GM10248 (cell line): ENCODE data around the gene CILP2.

ENCODE experiments used
- CTCF ChIA-PET: fragments of 300-600 bp; sonication (Branson Sonifier 250); formaldehyde crosslinking; extraction: SDS; loops from one replicate; lab custom pipeline; 2021; ENCODE audit warnings: antibody characterized with exemption; lab: Yijun Ruan, JAX
- POLR2A ChIA-PET: fragments of 350-650 bp; sonication (Branson Sonifier 250); formaldehyde crosslinking; extraction: SDS; loops from one replicate; lab custom pipeline; 2020; ENCODE audit warnings: antibody characterized with exemption; lab: Yijun Ruan, JAX
- DNase-seq: peaks from one replicate; pipeline ENCODE4 v3.0.0; 2012; ENCODE audit errors: extremely low spot score
- TF ChIP-seq, protein P1 (sequence below): IDR thresholded peaks from 2 replicates; pipeline ENCODE4 v1.5.1; 2012; ENCODE audit warnings: mild to moderate bottlenecking, low read depth; ENCODE audit errors: extremely low read depth, missing control alignments, control extremely low read depth

Gene CILP2

DNA sequence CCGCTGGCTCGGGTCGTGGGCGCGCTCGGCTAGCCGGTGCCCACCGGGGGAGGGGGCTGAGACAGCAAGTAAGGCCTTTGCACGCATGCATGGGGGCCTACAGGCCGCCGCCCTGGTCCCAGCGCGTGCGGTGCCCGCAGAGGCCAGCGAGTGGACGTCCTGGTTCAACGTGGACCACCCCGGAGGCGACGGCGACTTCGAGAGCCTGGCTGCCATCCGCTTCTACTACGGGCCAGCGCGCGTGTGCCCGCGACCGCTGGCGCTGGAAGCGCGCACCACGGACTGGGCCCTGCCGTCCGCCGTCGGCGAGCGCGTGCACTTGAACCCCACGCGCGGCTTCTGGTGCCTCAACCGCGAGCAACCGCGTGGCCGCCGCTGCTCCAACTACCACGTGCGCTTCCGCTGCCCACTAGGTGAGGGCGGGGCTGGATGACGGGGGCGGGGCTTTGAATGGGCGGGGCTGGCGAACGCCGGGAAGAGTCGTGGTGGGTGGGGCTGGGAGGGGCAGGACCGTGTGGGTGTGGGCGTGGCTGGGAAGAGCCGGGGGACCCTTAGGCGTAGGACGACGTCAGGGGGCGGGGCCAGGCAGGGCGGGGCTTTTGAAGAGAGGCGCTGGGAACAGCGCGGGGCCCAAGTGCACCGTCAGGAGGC lies 2.1 kb downstream of the CILP2 start:
- DNase-seq = peak; percentile 83
- ChIA-PET POLR2A (no interaction called here), CTCF (interaction anchor here (1.3 to 14.9 kb wide), 3 partner anchors 8 to 11 kb away, joined by 3 to 251 read pairs (median 18); no protein-coding TSS in a partner anchor)
- TF ChIP-seq, protein P1, sequence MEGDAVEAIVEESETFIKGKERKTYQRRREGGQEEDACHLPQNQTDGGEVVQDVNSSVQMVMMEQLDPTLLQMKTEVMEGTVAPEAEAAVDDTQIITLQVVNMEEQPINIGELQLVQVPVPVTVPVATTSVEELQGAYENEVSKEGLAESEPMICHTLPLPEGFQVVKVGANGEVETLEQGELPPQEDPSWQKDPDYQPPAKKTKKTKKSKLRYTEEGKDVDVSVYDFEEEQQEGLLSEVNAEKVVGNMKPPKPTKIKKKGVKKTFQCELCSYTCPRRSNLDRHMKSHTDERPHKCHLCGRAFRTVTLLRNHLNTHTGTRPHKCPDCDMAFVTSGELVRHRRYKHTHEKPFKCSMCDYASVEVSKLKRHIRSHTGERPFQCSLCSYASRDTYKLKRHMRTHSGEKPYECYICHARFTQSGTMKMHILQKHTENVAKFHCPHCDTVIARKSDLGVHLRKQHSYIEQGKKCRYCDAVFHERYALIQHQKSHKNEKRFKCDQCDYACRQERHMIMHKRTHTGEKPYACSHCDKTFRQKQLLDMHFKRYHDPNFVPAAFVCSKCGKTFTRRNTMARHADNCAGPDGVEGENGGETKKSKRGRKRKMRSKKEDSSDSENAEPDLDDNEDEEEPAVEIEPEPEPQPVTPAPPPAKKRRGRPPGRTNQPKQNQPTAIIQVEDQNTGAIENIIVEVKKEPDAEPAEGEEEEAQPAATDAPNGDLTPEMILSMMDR = no peak

DNA sequence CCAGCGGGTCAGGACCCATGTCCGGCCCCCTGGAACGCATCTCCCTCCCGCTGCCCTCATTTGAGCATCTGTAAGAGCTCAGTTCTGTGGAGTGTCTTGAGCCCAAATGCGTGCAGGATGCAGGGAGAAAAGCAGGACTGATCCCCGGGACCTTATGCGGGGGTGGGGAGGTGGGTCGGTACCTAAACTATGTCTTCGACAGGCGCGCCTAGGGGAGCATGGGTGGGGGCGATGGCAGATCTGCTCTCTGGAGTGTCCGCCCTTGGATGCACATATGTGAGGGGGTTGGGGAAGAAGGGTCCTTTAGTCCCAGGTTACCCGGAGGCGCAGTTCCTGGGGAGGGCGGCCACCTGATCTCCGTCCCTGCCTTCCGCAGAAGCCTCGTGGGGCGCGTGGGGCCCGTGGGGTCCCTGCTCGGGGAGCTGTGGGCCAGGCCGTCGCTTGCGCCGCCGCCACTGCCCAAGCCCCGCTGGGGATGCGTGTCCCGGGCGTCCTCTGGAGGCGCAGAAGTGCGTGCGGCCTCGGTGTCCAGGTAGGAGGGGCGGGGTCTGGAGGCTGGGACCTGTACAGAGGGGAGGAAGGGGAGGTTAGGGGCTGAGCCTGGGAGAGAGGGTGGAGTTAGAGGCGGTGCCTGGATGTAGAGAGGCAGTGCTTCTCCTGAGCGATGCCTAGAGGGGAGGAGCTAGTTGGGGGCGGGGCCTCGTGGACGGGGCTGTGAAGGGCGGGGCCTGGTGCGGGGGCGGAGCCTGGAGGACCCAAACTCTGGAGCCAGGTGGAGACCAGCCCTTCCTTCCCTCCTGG lies 2.9 kb downstream of the CILP2 start:
- POLR2A ChIA-PET = interaction anchor here (0.6 kb wide), 1 partner anchor 176 kb away, joined by 5 read pairs; no protein-coding TSS in a partner anchor
- peak; percentile 88 for DNase-seq
- TF ChIP-seq, protein P1 = no peak
- CTCF ChIA-PET = interaction anchor here (1.3 to 14.9 kb wide), 3 partner anchors 9 to 12 kb away, joined by 3 to 251 read pairs (median 18); no protein-coding TSS in a partner anchor

DNA sequence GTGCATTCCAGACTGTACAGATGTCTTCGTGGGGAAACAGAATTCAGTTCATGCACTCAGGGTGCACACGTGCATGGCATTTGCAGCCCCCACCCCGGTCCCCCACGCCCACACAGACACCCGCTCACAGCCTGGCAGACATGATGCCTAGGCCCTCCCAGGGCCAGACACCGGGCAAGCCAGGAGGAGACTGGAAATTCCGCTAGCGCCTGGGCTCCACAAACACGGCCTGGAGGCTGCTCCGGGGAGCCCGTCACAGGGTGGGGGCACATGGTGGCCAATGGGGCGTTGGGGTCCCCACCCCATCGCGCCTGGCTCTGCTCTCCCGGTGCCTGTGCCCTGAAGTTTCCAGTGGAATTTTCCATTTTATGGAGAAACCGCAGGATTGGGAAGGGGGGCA lies 3.6 kb downstream of the CILP2 start:
- ChIA-PET CTCF (interaction anchor here (1.3 to 14.9 kb wide), 3 partner anchors 9 to 12 kb away, joined by 3 to 251 read pairs (median 18); no protein-coding TSS in a partner anchor), POLR2A (no interaction called here)
- DNase-seq = no peak
- TF ChIP-seq, protein P1 = no peak

DNA sequence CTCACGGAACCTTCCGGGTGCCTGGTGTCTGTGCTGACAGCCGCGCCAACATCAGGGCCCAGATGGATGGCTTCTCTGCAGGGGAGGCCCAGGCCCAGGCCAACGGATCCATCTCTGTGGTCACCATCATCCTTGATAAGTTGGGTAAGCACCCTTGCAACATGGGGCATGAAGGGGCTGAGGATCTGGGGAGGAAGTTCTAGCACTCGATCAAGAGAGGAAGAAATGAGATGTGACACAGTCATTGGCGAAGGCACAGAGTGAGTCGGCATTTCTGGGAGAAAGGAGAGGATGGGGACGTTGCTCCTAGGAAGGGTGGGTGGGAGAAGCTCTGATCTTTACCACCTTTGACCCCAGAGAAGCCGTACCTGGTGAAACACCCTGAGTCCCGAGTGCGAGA lies 4.4 kb downstream of the CILP2 start:
- ChIA-PET POLR2A (no interaction called here), CTCF (interaction anchor here (2.3 to 16.5 kb wide), 2 partner anchors 8 to 10 kb away, joined by 11 to 251 read pairs; partner anchors contain the start of genes CILP2 and YJEFN3)
- DNase-seq = no peak
- TF ChIP-seq, protein P1 = no peak

DNA sequence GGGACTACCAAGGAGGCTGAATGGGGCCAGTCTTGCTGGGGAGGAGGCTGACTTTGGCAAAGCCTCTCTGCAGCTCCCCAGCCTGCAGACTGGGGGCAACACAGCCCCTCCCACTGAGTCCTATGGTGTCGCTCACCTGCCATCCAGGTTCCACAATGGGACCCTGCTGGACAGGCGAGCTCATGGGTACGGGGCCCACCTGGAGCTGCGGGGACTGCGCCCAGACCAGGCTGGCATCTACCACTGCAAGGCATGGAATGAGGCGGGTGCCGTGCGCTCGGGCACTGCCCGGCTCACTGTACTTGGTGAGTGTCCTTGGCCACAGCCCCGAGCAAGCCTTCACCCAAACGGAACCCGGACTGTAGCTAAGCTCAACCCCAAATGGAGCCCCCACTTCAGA lies 5.0 kb downstream of the CILP2 start:
- POLR2A ChIA-PET = no interaction called here
- TF ChIP-seq, protein P1 = no peak
- no peak for DNase-seq
- CTCF ChIA-PET = interaction anchor here (1.8 to 16.5 kb wide), 3 partner anchors 9 to 11 kb away, joined by 8 to 251 read pairs (median 11); partner anchors contain the start of genes CILP2 and YJEFN3

DNA sequence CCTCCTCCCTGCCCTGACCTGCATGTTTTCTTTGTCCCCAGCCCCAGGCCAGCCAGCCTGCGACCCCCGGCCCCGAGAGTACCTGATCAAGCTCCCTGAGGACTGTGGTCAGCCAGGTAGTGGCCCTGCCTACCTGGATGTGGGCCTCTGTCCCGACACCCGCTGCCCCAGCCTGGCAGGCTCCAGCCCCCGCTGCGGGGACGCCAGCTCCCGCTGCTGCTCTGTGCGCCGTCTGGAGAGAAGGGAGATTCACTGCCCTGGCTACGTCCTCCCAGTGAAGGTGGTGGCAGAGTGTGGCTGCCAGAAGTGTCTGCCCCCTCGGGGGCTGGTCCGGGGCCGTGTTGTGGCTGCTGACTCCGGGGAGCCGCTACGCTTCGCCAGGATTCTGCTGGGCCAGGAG lies 5.6 kb downstream of the CILP2 start:
- CTCF ChIA-PET = interaction anchor here (1.8 to 16.5 kb wide), 3 partner anchors 8 to 11 kb away, joined by 8 to 251 read pairs (median 11); partner anchors contain the start of genes CILP2 and YJEFN3

More for the DNA sequence above, 5.6 kb downstream of the CILP2 start:
- POLR2A ChIA-PET = no interaction called here
- TF ChIP-seq, protein P1 = no peak
- no peak for DNase-seq
